CD14-positive monocyte (primary cell): ENCODE results near the gene ITPKB. TPM values are rescaled to one million over a fixed set of nuclear protein-coding genes. Genes with fewer than 3 reads are reported as not detected.

Experiments
- DNase-seq, 3 donors: peaks; one replicate each; pipeline ENCODE4 v3.0.0-alpha.2; 2011 to 2022
- H2AFZ ChIP-seq: 2 replicates; pipeline ENCODE4 v1.6.0; 2012; ENCODE audit warnings: mild to moderate bottlenecking, low read depth, low read length, inconsistent platforms; ENCODE audit not compliant: insufficient read depth, poor library complexity, severe bottlenecking
- H3K27ac ChIP-seq, 2 donors: 1 replicate in 1 of 2; 2 replicates in 1 of 2; pipeline ENCODE4 v1.5.1; 2012 to 2013; ENCODE audit warnings: low read length in 2 of 2, control low read depth in 1 of 2, inconsistent platforms in 1 of 2, low read depth in 1 of 2, mild to moderate bottlenecking in 1 of 2
- H3K27me3 ChIP-seq, 2 donors: one replicate each; pipeline versions ENCODE4 v1.6.0 to v1.6.1; 2011 to 2013; ENCODE audit warnings: low read length in 2 of 2; ENCODE audit not compliant: control insufficient read depth in 2 of 2, insufficient read depth in 2 of 2
- H3K36me3 ChIP-seq, 2 donors: replicated peaks in 1 of 2; 1 replicate in 1 of 2; 2 replicates in 1 of 2; pipeline versions ENCODE4 v1.5.1 to v1.6.1; 2012 to 2013; ENCODE audit warnings: low read length in 2 of 2, control low read depth in 1 of 2, inconsistent platforms in 1 of 2, mild to moderate bottlenecking in 1 of 2; ENCODE audit not compliant: insufficient read depth in 2 of 2, control insufficient read depth in 1 of 2
- H3K4me1 ChIP-seq, 2 donors: 1 replicate in 1 of 2; 2 replicates in 1 of 2; pipeline versions ENCODE4 v1.5.1 to v1.6.1; 2012 to 2013; ENCODE audit warnings: low read length in 2 of 2, control low read depth in 1 of 2, inconsistent platforms in 1 of 2, mild to moderate bottlenecking in 1 of 2, moderate library complexity in 1 of 2; ENCODE audit not compliant: insufficient read depth in 2 of 2, control insufficient read depth in 1 of 2
- H3K4me2 ChIP-seq: replicated peaks from 2 replicates; pipeline ENCODE3; 2012; ENCODE audit warnings: low read length, moderate library complexity, mild to moderate bottlenecking; ENCODE audit not compliant: poor library complexity, severe bottlenecking; ENCODE audit errors: extremely low read depth
- H3K4me3 ChIP-seq, 3 experiments: fragments of 200-600 bp in 1 of 3; sonication (generic) in 1 of 3; replicated peaks in 1 of 3; 1 replicate in 2 of 3; 2 replicates in 1 of 3; pipeline ENCODE4 v1.5.1; 2011 to 2013; ENCODE audit warnings: low read length in 3 of 3, mild to moderate bottlenecking in 3 of 3, control low read depth in 2 of 3, low read depth in 2 of 3, inconsistent platforms in 1 of 3, moderate library complexity in 1 of 3
- H3K79me2 ChIP-seq: 2 replicates; pipeline ENCODE4 v1.6.0; 2012; ENCODE audit warnings: mild to moderate bottlenecking, control low read depth, inconsistent platforms, low read length, moderate library complexity; ENCODE audit not compliant: insufficient read depth
- H3K9ac ChIP-seq: 2 replicates; pipeline ENCODE4 v1.6.0; 2017; ENCODE audit warnings: low read length, mild to moderate bottlenecking; ENCODE audit not compliant: insufficient read depth, poor library complexity, severe bottlenecking
- H3K9me3 ChIP-seq, 2 donors: replicated peaks in 1 of 2; 1 replicate in 1 of 2; 2 replicates in 1 of 2; pipeline versions ENCODE4 v1.5.1 to v1.6.1; 2012 to 2013; ENCODE audit warnings: low read length in 2 of 2, control low read depth in 1 of 2; ENCODE audit not compliant: control insufficient read depth in 1 of 2, insufficient read depth in 1 of 2
- H4K20me1 ChIP-seq: 2 replicates; pipeline ENCODE4 v1.6.0; 2012; ENCODE audit warnings: mild to moderate bottlenecking, low read length, control low read depth, moderate library complexity; ENCODE audit not compliant: insufficient read depth
- H3K27ac Mint-ChIP-seq, 7 donors: one replicate each; pipeline ENCODE4 v1.8.0; 2020; ENCODE audit warnings: mild to moderate bottlenecking in 7 of 7, mixed read lengths in 7 of 7, moderate library complexity in 6 of 7, inconsistent platforms in 2 of 7
- H3K27me3 Mint-ChIP-seq, 3 donors: one replicate each; pipeline ENCODE4 v1.8.0; 2021 to 2022; ENCODE audit warnings: low read depth in 3 of 3, mild to moderate bottlenecking in 3 of 3, mixed read lengths in 3 of 3, moderate library complexity in 3 of 3, inconsistent platforms in 1 of 3
- H3K36me3 Mint-ChIP-seq, 2 donors: one replicate each; pipeline ENCODE4 v1.8.0; 2020; ENCODE audit warnings: mixed read lengths in 2 of 2, inconsistent platforms in 1 of 2, mild to moderate bottlenecking in 1 of 2
- H3K4me1 Mint-ChIP-seq: one replicate; pipeline ENCODE4 v1.8.0; 2020; ENCODE audit warnings: mild to moderate bottlenecking, mixed read lengths
- H3K4me3 Mint-ChIP-seq, 2 donors: one replicate each; pipeline ENCODE4 v1.8.0; 2020; ENCODE audit warnings: mild to moderate bottlenecking in 2 of 2, mixed read lengths in 2 of 2, moderate library complexity in 1 of 2
- H3K9me3 Mint-ChIP-seq, 7 donors: one replicate each; pipeline ENCODE4 v1.8.0; 2020 to 2022; ENCODE audit warnings: mixed read lengths in 7 of 7, mild to moderate bottlenecking in 6 of 7, moderate library complexity in 6 of 7, inconsistent platforms in 2 of 7
- WGBS: methylation state at CpG from one replicate; pipeline ENCODE4 v1.1.5; 2013; ENCODE audit warnings: missing lambda C conversion rate; ENCODE audit not compliant: insufficient coverage; 5-methylcytosine and 5-hydroxymethylcytosine counted together
- intact Hi-C, 2 donors: fragments of 100-400 bp; cut with micrococcal nuclease; formaldehyde crosslinking; loops; one replicate each; pipeline versions ENCODE4 v1.15.0 to v1.15.1; 2023
- polyA plus RNA-seq, 3 donors: library from polyadenylated mRNA; depleted of rRNA in 1 of 3; unstranded in 2 of 3; stranded (reverse) in 1 of 3; fragments of 300-500 nt in 2 of 3; fragments of >200 nt in 1 of 3; fragmentation: Illumina TruSeq in 2 of 3; gene quantifications; 1 replicate in 2 of 3; 2 replicates in 1 of 3; pipeline ENCODE4 v1.2.3, GENCODE V29; 2012 to 2021
- TF ChIP-seq, protein P1 (sequence below): fragments of 200-600 bp; IDR thresholded peaks from one replicate; pipeline ENCODE4 v1.8.0; 2022; ENCODE audit warnings: antibody characterized with exemption, mild to moderate bottlenecking

The ITPKB gene
- polyA plus RNA-seq, 3 donors = 7.3 to 14.4 (median 10.2) TPM

DNA sequence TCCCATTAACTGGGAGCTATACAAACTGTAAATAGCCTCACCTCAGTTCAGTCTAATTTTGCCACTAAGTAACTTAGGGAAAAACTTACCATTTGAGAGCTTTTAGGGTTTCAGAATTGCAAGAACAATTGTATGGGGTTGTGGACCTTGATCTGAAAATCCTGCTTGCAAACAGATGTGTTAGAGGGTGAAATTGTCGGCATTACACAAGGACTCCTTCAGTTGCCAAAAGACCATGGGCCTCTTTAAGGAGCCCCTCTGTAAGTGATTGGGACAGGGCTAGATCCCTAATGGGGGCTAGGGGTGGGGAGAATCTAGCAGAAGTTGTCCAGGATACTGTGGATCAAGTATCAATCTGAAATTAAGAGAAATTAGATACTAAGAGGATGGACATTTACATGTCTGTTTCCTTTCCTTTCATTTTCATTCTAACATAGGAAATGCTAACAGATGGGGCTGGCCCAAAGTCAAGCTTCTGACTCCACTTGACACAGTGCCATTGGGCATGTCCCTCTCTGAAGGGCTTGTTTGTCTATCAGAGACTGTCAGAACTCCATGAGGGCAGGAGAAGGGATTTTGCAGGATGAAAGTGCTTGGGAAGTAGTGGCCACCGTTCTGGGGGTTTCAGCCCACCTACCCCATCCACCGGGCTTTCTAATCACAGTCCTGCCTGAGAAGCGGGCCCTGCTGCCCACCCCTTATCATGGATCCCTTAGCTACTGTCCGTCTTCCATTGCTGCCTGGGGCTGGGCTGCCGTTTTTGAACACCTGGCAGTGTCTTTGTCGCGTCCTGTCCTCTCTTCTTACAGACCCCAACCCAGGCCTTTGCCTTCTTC, 135.8 kb downstream of the ITPKB start:
- Histone ChIP-seq H3K27me3 (no peaks in the 10 kb centered on the region), H3K4me1 (no peaks in the 10 kb centered on the region), H3K36me3 (no peaks in the 10 kb centered on the region), H4K20me1 (no peaks in the 10 kb centered on the region), H3K9ac (no peak overlapping the region), H3K4me2 (no peak overlapping the region), H3K9me3 (no peaks in the 10 kb centered on the region), H2AFZ (no peak overlapping the region), H3K4me3 (no peak overlapping the region), H3K27ac (no peak overlapping the region), H3K79me2 (no peaks in the 10 kb centered on the region)
- H3K36me3 Mint-ChIP-seq = no peaks in the 10 kb centered on the region
- no peak for DNase-seq
- intact Hi-C loops = no loop called here
- no peak overlapping the region for H3K27ac Mint-ChIP-seq
- H3K9me3 Mint-ChIP-seq = peaks cover 0 to 1% (median 0%) of the 10 kb centered on the region in 7 donors
- peaks cover 3 to 7% (median 5%) of the 10 kb centered on the region in 3 donors for H3K27me3 Mint-ChIP-seq
- WGBS = 89% methylated on average over 4 of the region's 8 CpGs
- H3K4me1 Mint-ChIP-seq = no peaks in the 10 kb centered on the region
- TF ChIP-seq, protein P1, sequence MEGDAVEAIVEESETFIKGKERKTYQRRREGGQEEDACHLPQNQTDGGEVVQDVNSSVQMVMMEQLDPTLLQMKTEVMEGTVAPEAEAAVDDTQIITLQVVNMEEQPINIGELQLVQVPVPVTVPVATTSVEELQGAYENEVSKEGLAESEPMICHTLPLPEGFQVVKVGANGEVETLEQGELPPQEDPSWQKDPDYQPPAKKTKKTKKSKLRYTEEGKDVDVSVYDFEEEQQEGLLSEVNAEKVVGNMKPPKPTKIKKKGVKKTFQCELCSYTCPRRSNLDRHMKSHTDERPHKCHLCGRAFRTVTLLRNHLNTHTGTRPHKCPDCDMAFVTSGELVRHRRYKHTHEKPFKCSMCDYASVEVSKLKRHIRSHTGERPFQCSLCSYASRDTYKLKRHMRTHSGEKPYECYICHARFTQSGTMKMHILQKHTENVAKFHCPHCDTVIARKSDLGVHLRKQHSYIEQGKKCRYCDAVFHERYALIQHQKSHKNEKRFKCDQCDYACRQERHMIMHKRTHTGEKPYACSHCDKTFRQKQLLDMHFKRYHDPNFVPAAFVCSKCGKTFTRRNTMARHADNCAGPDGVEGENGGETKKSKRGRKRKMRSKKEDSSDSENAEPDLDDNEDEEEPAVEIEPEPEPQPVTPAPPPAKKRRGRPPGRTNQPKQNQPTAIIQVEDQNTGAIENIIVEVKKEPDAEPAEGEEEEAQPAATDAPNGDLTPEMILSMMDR = no peak
- no peak overlapping the region for H3K4me3 Mint-ChIP-seq

DNA sequence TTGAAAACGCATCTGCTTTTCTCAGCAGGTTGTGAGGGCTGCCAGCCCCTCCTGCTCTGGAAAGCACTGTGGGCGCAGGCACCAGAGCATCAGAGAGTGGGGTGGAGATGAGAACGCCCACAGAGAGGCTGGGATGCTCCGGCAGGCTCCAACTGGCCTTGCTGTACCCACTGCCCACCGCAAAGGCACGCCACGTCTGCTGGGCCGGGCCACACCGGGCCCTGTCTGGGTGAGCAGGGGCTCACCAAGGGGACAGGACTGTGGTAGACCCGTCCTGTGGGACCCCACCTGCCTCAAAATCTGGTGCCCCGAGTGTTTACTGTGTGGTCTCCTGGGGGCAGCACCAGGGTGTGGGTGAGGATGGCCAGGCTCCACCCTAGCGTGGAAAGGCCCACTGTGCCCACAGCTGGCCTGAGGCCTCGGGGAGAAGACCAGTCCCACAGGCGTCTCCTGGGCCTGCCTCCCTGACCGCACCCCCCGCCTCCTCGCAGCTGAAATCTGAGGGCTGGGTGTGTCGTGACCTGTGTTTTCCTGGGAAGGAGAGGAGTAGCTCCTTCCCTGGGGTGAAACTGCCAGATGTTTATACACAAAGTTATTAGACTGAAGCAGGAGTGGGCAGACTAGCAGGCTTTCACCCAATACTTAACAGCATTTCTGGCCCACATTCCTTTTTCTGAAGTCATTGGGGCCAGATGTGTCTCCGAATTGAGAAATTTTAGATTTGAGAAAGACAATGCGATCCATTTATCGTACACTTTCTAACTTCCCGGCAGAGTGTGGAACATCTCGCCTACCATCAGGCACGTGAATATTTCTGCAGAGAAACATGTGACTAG, 136.7 kb downstream of the ITPKB start:
- intact Hi-C loops = no loop called here
- Mint-ChIP-seq H3K4me3 (no peak overlapping the region), H3K36me3 (no peaks in the 10 kb centered on the region), H3K4me1 (no peaks in the 10 kb centered on the region), H3K27me3 (peaks cover 2 to 5% (median 3%) of the 10 kb centered on the region in 3 donors), H3K9me3 (peaks cover 0 to 1% (median 0%) of the 10 kb centered on the region in 7 donors), H3K27ac (no peak overlapping the region)
- Histone ChIP-seq H3K4me2 (no peak overlapping the region), H3K4me3 (no peak overlapping the region), H3K4me1 (no peaks in the 10 kb centered on the region), H3K27ac (no peak overlapping the region), H2AFZ (no peak overlapping the region), H3K9ac (no peak overlapping the region), H3K36me3 (no peaks in the 10 kb centered on the region), H4K20me1 (no peaks in the 10 kb centered on the region), H3K9me3 (no peaks in the 10 kb centered on the region), H3K27me3 (no peaks in the 10 kb centered on the region), H3K79me2 (no peaks in the 10 kb centered on the region)
- no peak for DNase-seq
- TF ChIP-seq, protein P1 = no peak
- WGBS = 98% methylated on average over 14 of the region's 24 CpGs
